Glutamatergic neuron (in vitro differentiated cells): Measurements from ENCODE around the gene APP. TPM values are rescaled to one million over a fixed set of nuclear protein-coding genes. Genes with fewer than 3 reads are reported as not detected.
"Not testable (repeated sequence)": the region's sequence is repeated elsewhere in the genome, so short reads cannot be mapped to it uniquely, and the experiment has no call there.

Source experiments
- DNase-seq: peaks from one replicate; pipeline ENCODE4 v3.0.0; 2022
- H3K27ac Mint-ChIP-seq: one replicate; pipeline ENCODE4 v1.8.0; 2020; ENCODE audit warnings: mild to moderate bottlenecking, mixed read lengths, inconsistent platforms; ENCODE audit not compliant: unreplicated experiment
- H3K27me3 Mint-ChIP-seq: one replicate; pipeline ENCODE4 v1.8.0; 2020; ENCODE audit warnings: mild to moderate bottlenecking, moderate library complexity, mixed read lengths, inconsistent platforms; ENCODE audit not compliant: unreplicated experiment
- H3K36me3 Mint-ChIP-seq: one replicate; pipeline ENCODE4 v1.8.0; 2020; ENCODE audit warnings: mild to moderate bottlenecking, mixed read lengths, inconsistent platforms; ENCODE audit not compliant: unreplicated experiment
- H3K4me1 Mint-ChIP-seq: one replicate; pipeline ENCODE4 v1.8.0; 2020; ENCODE audit warnings: mild to moderate bottlenecking, low read depth, mixed read lengths, inconsistent platforms; ENCODE audit not compliant: unreplicated experiment
- H3K4me3 Mint-ChIP-seq: one replicate; pipeline ENCODE4 v1.8.0; 2020; ENCODE audit warnings: mild to moderate bottlenecking, mixed read lengths, inconsistent platforms; ENCODE audit not compliant: unreplicated experiment
- H3K9me3 Mint-ChIP-seq: one replicate; pipeline ENCODE4 v1.8.0; 2020; ENCODE audit warnings: mild to moderate bottlenecking, moderate library complexity, mixed read lengths, inconsistent platforms; ENCODE audit not compliant: unreplicated experiment
- total RNA-seq: library from RNA; stranded (reverse); fragmentation: NEBNext Ultra II Directional; extraction: Animal tissue kit (Norgen Biotek cat#: 25700); gene quantifications from one replicate; pipeline ENCODE4 v1.2.1, GENCODE V29; 2021; ENCODE audit not compliant: unreplicated experiment
- TF ChIP-seq, protein P1 (sequence below): fragments of 200-600 bp; sonication (generic); IDR thresholded peaks from one replicate; pipeline ENCODE4 v1.5.0; 2021; ENCODE audit not compliant: partially characterized antibody, unreplicated experiment

APP gene
- total RNA-seq, 1 donor from 2014 or later = 735 TPM

DNA sequence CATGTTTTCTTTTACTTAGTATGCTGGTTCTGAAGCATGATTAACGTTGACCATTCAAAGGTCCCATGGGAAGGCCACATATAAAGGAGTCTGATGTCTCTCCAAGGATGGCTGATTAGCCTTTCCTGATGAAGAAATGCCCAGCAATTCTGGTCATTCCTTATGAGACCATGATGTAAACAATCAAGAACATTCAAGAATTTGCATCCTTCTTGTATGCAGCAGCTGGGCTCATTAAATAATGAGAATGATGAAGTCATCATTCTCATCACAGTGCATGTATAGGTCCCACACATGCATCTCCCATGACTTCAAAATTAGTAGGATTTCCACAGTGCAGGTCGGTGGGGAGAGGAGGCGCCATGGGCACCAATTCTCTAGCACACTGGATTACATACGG, 85.4 kb downstream of the APP start:
- H3K36me3 Mint-ChIP-seq = no peaks in the 10 kb centered on the region
- DNase-seq = no peak
- TF ChIP-seq, protein P1, sequence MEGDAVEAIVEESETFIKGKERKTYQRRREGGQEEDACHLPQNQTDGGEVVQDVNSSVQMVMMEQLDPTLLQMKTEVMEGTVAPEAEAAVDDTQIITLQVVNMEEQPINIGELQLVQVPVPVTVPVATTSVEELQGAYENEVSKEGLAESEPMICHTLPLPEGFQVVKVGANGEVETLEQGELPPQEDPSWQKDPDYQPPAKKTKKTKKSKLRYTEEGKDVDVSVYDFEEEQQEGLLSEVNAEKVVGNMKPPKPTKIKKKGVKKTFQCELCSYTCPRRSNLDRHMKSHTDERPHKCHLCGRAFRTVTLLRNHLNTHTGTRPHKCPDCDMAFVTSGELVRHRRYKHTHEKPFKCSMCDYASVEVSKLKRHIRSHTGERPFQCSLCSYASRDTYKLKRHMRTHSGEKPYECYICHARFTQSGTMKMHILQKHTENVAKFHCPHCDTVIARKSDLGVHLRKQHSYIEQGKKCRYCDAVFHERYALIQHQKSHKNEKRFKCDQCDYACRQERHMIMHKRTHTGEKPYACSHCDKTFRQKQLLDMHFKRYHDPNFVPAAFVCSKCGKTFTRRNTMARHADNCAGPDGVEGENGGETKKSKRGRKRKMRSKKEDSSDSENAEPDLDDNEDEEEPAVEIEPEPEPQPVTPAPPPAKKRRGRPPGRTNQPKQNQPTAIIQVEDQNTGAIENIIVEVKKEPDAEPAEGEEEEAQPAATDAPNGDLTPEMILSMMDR = no peak
- peaks cover 5% of the 10 kb centered on the region for H3K27me3 Mint-ChIP-seq
- no peak overlapping the region for H3K27ac Mint-ChIP-seq
- H3K9me3 Mint-ChIP-seq = peaks cover 2% of the 10 kb centered on the region
- no peak overlapping the region for H3K4me3 Mint-ChIP-seq
- H3K4me1 Mint-ChIP-seq = peaks cover 28% of the 10 kb centered on the region

DNA sequence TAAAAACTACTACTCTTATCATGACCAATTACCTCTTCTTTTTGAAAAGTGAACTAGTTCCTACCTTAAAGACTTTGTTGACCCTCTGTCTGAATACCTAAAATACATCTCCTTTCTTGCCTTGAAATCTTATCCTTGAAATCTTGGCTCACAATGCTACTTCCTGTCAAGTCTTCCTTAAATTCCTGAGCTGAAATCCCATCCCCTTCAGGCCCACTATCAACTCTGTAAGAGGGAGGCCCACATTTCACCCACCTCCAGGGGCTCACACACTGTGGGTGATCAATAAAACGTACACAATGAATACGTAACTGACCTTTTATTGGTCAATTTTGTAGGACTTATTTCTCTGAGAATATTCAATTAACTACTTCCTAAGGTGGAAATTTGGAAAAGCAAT, 88.0 kb downstream of the APP start:
- DNase-seq = no peak
- H3K4me3 Mint-ChIP-seq = peak overlapping the region; percentile 2
- H3K36me3 Mint-ChIP-seq = no peaks in the 10 kb centered on the region
- H3K9me3 Mint-ChIP-seq = peaks cover 8% of the 10 kb centered on the region
- H3K27ac Mint-ChIP-seq = peak overlapping the region; percentile 52
- TF ChIP-seq, protein P1 = no peak
- peaks cover 31% of the 10 kb centered on the region for H3K4me1 Mint-ChIP-seq
- peaks cover 2% of the 10 kb centered on the region for H3K27me3 Mint-ChIP-seq

DNA sequence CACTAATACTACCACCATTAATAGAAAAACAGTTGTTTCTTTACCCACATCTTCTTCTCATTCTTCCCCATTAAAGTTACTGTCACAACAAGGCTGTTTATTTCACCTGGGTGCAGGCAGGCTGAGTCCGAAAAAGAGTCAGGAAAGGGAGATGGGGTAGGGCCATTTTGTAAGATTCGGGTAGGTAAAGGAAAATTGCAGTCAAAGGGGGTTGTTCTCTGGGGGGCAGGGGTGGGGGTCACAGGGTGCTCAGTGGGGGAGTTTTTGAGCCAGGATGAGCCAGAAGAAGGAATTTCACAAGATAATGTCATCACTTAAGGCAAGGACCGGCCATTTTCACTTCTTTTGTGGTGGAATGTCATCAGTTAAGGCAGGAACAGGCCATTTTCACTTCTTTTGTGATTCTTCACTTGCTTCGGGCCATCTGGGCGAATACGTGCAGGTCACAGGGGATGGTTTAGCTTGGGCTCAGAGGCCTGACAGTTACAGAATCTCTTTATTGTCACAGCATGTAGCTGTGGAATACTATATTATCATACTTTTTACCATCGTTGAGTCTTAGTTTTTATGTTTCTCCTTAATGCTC, 89.3 kb downstream of the APP start:
- Mint-ChIP-seq H3K27ac (peak overlapping the region; percentile 60), H3K9me3 (peaks cover 15% of the 10 kb centered on the region), H3K4me1 (peaks cover 38% of the 10 kb centered on the region)
- H3K27me3 Mint-ChIP-seq, H3K4me3 Mint-ChIP-seq, DNase-seq, H3K36me3 Mint-ChIP-seq: not testable (repeated sequence)

DNA sequence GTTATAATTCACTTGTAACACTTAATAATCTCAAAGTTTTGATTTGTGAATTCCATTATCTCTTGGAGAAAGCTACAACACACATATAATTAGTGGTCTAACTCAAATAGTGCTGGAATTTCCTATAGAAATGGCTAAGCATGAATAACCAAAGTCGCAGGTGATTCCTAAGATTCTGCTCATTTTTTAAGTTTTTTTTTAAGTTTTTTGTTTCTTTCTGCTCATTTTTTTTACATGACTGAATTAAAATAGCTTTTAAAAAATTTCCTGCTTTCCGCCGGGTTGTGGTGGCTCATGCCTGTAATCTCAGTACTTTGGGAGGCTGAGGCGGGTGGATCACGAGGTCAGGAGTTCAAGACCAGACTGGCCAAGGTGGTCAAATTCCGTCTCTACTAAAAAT, 90.4 kb downstream of the APP start:
- Mint-ChIP-seq H3K36me3 (no peaks in the 10 kb centered on the region), H3K4me3 (no peak overlapping the region), H3K27me3 (peaks cover 8% of the 10 kb centered on the region), H3K27ac (no peak overlapping the region), H3K4me1 (peaks cover 33% of the 10 kb centered on the region), H3K9me3 (peaks cover 17% of the 10 kb centered on the region)
- DNase-seq = no peak
- TF ChIP-seq, protein P1 = no peak

DNA sequence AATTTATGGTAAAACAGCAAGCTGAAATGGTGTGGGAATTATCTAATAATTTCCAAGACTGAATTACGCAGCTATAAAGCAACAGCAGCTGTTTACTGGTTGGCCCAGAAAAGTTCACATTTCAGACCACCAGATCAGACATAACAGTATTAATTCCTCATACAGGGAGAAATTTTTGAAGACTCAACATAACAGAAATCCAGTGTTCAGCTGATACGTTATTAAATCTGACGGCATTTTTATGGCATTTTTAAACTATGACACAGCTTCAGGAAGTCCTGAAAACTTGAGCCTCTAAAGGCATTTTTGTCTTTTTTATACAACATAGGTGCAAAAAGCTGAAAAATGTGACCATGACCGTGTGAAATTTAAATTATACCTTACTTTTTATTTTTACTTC, 91.2 kb downstream of the APP start:
- no peak for DNase-seq
- Mint-ChIP-seq H3K4me3 (no peak overlapping the region), H3K9me3 (peaks cover 17% of the 10 kb centered on the region), H3K36me3 (no peaks in the 10 kb centered on the region), H3K27ac (no peak overlapping the region), H3K4me1 (peaks cover 34% of the 10 kb centered on the region), H3K27me3 (peaks cover 8% of the 10 kb centered on the region)
- TF ChIP-seq, protein P1 = no peak
